Measurements from ENCODE around the gene EFNA3.

DNA sequence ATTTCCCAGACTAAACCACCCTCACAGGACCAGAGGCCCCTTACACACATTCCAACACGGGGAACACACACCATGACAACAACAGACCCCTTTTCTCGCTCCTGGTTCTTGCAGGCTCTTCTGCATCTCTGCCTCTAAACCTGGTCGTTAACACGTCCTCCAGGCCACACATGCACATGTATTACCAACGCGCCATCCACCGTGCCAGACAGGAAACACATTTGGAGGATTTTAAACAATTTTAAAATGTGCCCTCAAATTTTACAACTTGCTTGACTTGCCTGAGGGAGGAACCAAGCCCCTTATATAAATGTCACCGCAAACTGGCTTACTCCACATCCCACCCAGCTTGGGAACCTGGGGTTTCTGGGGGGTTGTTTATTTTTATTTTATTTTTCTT lies 32.2 kb downstream of the EFNA3 start:
- TF ChIP-seq POLR2A (IDR thresholded peaks at IDR 0.05), result no peak
- TF ChIP-seq, protein P1, sequence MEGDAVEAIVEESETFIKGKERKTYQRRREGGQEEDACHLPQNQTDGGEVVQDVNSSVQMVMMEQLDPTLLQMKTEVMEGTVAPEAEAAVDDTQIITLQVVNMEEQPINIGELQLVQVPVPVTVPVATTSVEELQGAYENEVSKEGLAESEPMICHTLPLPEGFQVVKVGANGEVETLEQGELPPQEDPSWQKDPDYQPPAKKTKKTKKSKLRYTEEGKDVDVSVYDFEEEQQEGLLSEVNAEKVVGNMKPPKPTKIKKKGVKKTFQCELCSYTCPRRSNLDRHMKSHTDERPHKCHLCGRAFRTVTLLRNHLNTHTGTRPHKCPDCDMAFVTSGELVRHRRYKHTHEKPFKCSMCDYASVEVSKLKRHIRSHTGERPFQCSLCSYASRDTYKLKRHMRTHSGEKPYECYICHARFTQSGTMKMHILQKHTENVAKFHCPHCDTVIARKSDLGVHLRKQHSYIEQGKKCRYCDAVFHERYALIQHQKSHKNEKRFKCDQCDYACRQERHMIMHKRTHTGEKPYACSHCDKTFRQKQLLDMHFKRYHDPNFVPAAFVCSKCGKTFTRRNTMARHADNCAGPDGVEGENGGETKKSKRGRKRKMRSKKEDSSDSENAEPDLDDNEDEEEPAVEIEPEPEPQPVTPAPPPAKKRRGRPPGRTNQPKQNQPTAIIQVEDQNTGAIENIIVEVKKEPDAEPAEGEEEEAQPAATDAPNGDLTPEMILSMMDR (IDR thresholded peaks at IDR 0.05), result no peak

Measured in heart left ventricle (tissue), 13 donors.